ENCODE measurements around the gene ZSCAN21. TPM values are rescaled to one million over a fixed set of nuclear protein-coding genes. Genes with fewer than 3 reads are reported as not detected.

Gene ZSCAN21
- total and polyA plus RNA-seq, 12 donors = 5.4 to 10.0 (median 6.9) TPM

DNA sequence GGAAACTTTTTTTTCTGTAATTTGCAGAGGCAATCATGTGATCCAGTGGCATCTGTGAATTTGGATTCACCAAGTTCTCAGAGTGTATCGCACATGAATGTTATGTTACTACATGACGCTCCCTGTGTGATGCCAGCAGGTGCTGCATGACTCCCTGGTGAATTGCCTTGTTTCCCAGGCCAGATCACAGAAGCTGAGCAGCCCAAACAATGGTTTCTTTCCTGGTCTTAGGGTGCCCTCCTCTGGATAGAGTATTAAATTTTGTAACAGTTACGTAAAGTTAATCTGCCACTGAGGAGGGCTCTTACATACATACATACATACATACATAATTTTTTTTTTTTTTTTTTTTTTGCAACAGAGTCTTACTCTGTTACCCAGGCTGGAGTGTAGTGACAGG, 3.6 kb downstream of the ZSCAN21 start:
- TF ChIP-seq, protein P1, sequence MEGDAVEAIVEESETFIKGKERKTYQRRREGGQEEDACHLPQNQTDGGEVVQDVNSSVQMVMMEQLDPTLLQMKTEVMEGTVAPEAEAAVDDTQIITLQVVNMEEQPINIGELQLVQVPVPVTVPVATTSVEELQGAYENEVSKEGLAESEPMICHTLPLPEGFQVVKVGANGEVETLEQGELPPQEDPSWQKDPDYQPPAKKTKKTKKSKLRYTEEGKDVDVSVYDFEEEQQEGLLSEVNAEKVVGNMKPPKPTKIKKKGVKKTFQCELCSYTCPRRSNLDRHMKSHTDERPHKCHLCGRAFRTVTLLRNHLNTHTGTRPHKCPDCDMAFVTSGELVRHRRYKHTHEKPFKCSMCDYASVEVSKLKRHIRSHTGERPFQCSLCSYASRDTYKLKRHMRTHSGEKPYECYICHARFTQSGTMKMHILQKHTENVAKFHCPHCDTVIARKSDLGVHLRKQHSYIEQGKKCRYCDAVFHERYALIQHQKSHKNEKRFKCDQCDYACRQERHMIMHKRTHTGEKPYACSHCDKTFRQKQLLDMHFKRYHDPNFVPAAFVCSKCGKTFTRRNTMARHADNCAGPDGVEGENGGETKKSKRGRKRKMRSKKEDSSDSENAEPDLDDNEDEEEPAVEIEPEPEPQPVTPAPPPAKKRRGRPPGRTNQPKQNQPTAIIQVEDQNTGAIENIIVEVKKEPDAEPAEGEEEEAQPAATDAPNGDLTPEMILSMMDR (IDR thresholded peaks at IDR 0.05) = peak in 6 of 9 donors; percentile 11 to 43 (median 36)
- Histone ChIP-seq H3K36me3 (peaks cover 0 to 34% (median 16%) of the 10 kb centered on the region in 9 donors), H3K4me1 (peaks cover 4 to 24% (median 12%) of the 10 kb centered on the region in 9 donors), H3K9me3 (no peaks in the 10 kb centered on the region), H3K27me3 (no peaks in the 10 kb centered on the region), H3K27ac (no peak overlapping the region), H3K4me3 (no peak overlapping the region)
- intact Hi-C loops (cut with DNase I) = loop anchor here in 8 of 10 donors (5.0 to 10.0 kb wide), 6 partner anchors 36 to 138 kb away; partner anchors contain the start of genes TRIM4 (in 2 of the 8), GJC3 (in 1 of the 8) and ZKSCAN1 (in 1 of the 8)
- peak in 3 of 8 donors; percentile 14 to 45 (median 29) for ATAC-seq
- 55 to 70% methylated on average over 3 of the region's 3 CpGs for WGBS, 2 donors
- peak in 1 of 2 donors; percentile 13 for DNase-seq

DNA sequence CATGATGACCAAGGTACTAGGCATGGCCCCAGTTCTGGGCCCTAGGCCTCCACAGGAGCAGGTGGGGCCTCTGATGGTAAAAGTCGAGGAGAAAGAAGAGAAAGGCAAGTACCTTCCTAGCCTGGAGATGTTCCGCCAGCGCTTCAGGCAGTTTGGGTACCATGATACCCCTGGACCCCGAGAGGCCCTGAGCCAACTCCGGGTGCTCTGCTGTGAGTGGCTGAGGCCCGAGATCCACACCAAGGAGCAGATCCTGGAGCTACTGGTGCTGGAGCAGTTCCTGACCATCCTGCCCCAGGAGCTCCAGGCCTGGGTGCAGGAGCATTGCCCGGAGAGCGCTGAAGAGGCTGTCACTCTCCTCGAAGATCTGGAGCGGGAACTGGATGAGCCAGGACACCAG, 7.4 kb downstream of the ZSCAN21 start:
- ATAC-seq (no peak), DNase-seq (no peak)
- TF ChIP-seq, protein P1 (IDR thresholded peaks at IDR 0.05) = no peak
- Histone ChIP-seq H3K4me1 (peaks cover 0 to 8% (median 0%) of the 10 kb centered on the region in 9 donors), H3K9me3 (no peaks in the 10 kb centered on the region), H3K27me3 (no peaks in the 10 kb centered on the region), H3K4me3 (no peak overlapping the region), H3K27ac (no peak overlapping the region), H3K36me3 (peaks cover 0 to 69% (median 22%) of the 10 kb centered on the region in 9 donors)
- 96 to 97% methylated on average over 10 of the region's 10 CpGs for WGBS, 2 donors
- intact Hi-C loops (cut with DNase I) = loop anchor here in 6 of 10 donors (5.0 to 10.0 kb wide), 4 partner anchors 62 to 145 kb away; partner anchors contain the start of genes TRIM4 (in 2 of the 6) and GJC3 (in 1 of the 6)

DNA sequence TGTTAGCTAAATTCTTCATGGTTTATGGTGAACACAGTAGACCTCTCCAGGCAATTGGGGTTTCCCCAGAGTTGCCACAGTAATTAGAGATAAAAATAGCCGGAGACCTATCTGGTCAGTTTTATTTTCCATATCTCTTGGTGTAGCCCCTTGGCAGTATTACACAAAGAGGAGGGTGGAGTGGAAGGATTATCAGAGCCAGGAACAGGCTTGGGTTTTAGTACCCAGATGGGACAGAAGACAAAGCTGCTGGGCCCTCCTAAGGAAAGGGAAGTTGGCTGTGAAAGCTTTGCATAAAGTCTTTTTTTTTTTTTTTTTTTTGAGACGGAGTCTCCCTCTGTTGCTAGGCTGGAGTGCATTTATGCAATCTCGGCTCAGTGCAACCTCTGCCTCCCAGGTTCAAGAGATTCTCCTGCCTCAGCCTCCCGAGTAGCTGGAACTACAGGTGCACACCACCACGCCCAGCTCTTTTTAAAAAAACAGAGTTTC, 9.7 kb downstream of the ZSCAN21 start:
- no peaks in the 10 kb centered on the region for H3K4me1 ChIP-seq
- no peak for DNase-seq
- H3K9me3 ChIP-seq = no peaks in the 10 kb centered on the region
- peaks cover 0 to 84% (median 38%) of the 10 kb centered on the region in 9 donors for H3K36me3 ChIP-seq
- intact Hi-C loops (cut with DNase I) = loop anchor here in 7 of 10 donors (2.0 to 10.0 kb wide), 5 partner anchors 46 to 147 kb away; partner anchors contain the start of genes TRIM4 (in 2 of the 7) and GJC3 (in 1 of the 7)
- H3K4me3 ChIP-seq = no peak overlapping the region
- 82 to 88% methylated on average over 4 to 5 of the region's 5 CpGs for WGBS, 2 donors
- ATAC-seq = no peak
- TF ChIP-seq, protein P1 (IDR thresholded peaks at IDR 0.05) = no peak
- no peak overlapping the region for H3K27ac ChIP-seq
- H3K27me3 ChIP-seq = no peaks in the 10 kb centered on the region

DNA sequence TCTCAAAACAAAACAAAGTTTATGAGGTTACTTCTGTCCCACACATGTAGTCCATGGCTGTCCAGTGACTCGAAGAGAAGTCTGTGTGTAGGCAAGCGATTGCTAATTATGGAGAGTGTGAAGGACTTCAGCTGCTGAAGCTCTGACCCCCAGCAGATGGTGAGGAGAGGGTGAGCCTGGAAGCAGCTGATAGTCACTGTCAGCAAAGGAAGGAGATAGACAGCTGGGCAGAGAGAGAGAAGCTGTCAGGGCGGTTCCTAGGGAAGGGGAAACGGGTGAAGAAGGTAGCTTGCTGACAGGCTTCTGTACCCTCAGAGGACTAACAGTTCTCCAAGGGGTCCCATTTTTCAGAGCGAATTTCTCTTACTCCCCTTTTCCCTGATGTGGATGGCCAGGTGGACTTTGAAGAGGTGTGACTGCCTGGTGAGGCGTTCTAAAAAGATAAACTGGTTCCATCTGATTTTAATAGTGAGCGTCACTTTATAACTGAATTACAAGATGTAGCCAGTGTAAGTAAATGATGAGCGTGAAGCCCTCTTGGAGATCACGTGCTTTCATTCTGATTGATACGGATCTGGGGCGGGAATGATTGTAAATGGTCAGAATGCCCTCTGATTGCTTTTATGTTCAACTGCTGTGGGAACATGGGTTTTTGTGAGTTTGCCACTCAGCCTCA, 12.1 kb downstream of the ZSCAN21 start:
- Histone ChIP-seq H3K4me1 (peaks cover 0 to 15% (median 12%) of the 10 kb centered on the region in 9 donors), H3K27ac (no peak overlapping the region), H3K27me3 (no peaks in the 10 kb centered on the region), H3K9me3 (no peaks in the 10 kb centered on the region), H3K36me3 (peaks cover 0 to 90% (median 39%) of the 10 kb centered on the region in 9 donors), H3K4me3 (no peak overlapping the region)
- intact Hi-C loops (cut with DNase I) = no loop called here
- DNase-seq (no peak), ATAC-seq (no peak)
- TF ChIP-seq, protein P1 (IDR thresholded peaks at IDR 0.05) = no peak
- WGBS, 2 donors = 90 to 93% methylated on average over 11 of the region's 11 CpGs
